Measurements from ENCODE around the gene AFAP1.
A peak's percentile ranks its signal among the peaks of the same experiment; 100 is the strongest.

The AFAP1 gene

DNA sequence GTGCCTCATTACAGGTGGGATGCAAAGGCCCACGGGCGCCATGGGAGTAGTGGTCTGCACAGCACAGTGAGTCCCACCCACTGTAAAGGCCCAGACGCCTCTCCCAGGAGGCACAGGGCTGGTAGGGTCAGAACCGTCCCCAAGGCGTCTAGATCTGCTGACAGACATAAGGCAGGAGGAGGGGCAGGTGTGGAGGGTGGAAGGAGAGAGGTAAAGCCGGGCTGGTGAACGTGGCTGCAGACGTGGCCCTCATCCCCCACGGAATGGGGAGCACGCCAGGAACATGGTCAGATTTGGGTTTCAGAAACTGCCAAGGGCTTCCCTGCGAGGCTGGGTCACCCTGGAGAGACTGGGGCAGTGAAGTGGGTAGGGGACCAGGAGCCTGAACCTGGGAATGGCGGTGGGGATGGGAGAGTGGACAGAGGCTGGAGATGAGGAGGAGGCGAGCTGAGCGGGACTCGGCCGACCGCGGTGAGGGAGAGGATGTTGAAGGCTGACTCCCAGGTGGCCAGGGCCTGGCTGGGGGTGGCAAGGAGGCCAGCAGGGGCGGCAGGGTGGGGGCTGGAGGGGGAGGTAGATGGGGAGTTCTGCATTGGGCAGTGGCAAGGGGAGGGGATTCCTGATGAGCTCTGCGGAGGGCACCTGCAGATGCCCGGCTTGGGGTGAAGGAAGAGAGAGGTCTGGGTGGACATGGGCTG lies 184.9 kb downstream of the AFAP1 start:
- Histone ChIP-seq H3K27me3 (ENCODE audit: control insufficient read depth, insufficient read depth, low read length) (no peaks in the 10 kb centered on the region), H3K4me1 (ENCODE audit: control insufficient read depth, insufficient read depth, low read length) (peaks cover 8% of the 10 kb centered on the region), H3K36me3 (ENCODE audit: control insufficient read depth, insufficient read depth, low read length) (no peaks in the 10 kb centered on the region), H3K9ac (ENCODE audit: low read length) (no peak overlapping the region), H3K4me3 (ENCODE audit: low read length) (no peak overlapping the region), H3K27ac (ENCODE audit: low read depth, low read length) (no peak overlapping the region)

DNA sequence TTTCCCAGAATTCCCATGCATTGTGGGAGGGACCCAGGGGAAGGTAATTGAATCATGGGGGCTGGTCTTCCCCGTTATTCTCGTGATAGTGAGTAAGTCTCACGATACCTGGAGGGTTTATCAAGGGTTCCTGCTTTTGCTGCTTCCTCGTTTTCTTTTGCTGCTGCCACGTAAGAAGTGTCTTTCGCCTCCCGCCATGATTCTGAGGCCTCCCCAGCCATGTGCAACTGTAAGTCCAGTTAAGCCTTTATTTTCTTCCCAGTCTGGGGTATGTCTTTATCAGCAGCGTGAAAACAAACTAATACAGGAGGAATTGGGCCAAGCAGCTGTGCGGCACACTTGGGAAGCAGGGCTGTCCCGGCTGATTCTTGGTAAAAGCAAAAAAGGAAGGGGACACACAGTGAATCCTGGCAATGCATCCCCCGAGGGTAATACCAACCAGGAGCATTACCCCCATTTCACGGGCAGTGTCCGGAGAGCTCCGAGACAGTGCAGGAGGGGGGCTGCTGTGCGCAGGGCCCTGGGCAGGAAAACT lies 185.7 kb downstream of the AFAP1 start:
- Histone ChIP-seq H3K36me3 (ENCODE audit: control insufficient read depth, insufficient read depth, low read length) (no peaks in the 10 kb centered on the region), H3K4me1 (ENCODE audit: control insufficient read depth, insufficient read depth, low read length) (peaks cover 8% of the 10 kb centered on the region), H3K4me3 (ENCODE audit: low read length) (no peak overlapping the region), H3K27me3 (ENCODE audit: control insufficient read depth, insufficient read depth, low read length) (no peaks in the 10 kb centered on the region), H3K27ac (ENCODE audit: low read depth, low read length) (no peak overlapping the region), H3K9ac (ENCODE audit: low read length) (no peak overlapping the region)

DNA sequence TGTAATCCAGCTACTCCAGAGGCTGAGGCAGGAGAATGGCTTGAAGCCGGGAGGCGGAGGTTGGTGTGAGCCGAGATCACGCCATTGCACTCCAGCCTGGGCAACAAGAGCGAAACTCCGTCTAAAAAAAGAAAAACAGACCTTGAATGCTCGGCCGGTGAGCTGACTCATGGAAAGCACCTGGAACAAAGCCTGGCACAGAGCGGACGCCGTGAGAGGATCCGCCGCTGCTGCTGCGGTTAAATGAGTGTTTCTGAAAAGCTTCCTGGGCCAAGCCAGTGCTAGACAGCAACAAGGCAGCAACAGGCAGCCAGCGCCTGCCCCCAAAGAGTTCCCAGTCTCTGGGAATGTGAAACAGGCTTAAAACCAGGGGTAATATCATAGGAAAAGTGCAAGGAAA lies 186.4 kb downstream of the AFAP1 start:
- H3K4me3 ChIP-seq (ENCODE audit: low read length) = no peak overlapping the region
- no peak overlapping the region for H3K27ac ChIP-seq (ENCODE audit: low read depth, low read length)
- peaks cover 8% of the 10 kb centered on the region for H3K4me1 ChIP-seq (ENCODE audit: control insufficient read depth, insufficient read depth, low read length)
- no peaks in the 10 kb centered on the region for H3K27me3 ChIP-seq (ENCODE audit: control insufficient read depth, insufficient read depth, low read length)
- no peaks in the 10 kb centered on the region for H3K36me3 ChIP-seq (ENCODE audit: control insufficient read depth, insufficient read depth, low read length)
- H3K9ac ChIP-seq (ENCODE audit: low read length) = no peak overlapping the region

DNA sequence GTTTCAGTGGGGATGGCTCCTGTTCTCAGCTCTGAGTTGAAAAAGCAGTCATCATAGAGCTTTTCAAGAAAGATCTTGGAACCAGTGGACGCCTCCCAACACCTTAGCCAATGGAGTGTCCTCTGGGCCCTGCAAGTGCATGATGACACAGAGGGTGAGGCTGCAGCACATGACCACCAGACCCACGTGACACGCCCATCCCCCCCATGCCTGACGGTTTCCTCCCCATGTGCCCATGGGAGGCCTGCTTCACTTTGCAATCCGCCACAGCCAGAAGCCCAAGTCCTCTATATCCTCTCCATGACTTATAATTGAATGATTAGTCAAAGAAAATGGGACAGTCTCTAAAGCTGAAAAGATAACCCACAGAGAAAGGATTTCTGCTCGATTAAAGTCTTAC lies 187.0 kb downstream of the AFAP1 start:
- H3K27ac ChIP-seq (ENCODE audit: low read depth, low read length) = no peak overlapping the region
- H3K9ac ChIP-seq (ENCODE audit: low read length) = no peak overlapping the region
- H3K36me3 ChIP-seq (ENCODE audit: control insufficient read depth, insufficient read depth, low read length) = no peaks in the 10 kb centered on the region
- H3K4me1 ChIP-seq (ENCODE audit: control insufficient read depth, insufficient read depth, low read length) = peaks cover 8% of the 10 kb centered on the region
- H3K4me3 ChIP-seq (ENCODE audit: low read length) = no peak overlapping the region
- H3K27me3 ChIP-seq (ENCODE audit: control insufficient read depth, insufficient read depth, low read length) = no peaks in the 10 kb centered on the region

DNA sequence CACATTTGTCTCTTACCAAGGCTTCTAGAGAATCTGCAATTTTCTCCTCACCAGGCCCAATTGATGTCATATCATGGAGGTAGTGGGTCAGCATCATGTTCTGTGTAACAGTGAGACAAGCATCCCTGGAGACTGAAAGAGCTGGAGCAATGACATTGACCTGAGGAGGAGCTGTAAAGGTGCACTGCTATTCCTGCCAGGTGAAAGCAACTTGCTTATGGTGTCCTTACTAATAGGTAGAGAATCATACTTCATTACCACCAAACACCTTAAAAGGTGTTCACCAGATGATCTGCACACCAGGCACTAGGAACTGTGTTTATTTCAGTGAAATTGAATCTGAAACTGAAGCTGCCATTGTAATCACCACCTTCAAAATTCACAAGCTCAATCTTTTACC lies 188.7 kb downstream of the AFAP1 start:
- H3K36me3 ChIP-seq (ENCODE audit: control insufficient read depth, insufficient read depth, low read length) = no peaks in the 10 kb centered on the region
- no peak overlapping the region for H3K9ac ChIP-seq (ENCODE audit: low read length)
- no peak overlapping the region for H3K27ac ChIP-seq (ENCODE audit: low read depth, low read length)
- H3K4me1 ChIP-seq (ENCODE audit: control insufficient read depth, insufficient read depth, low read length) = no peaks in the 10 kb centered on the region
- H3K4me3 ChIP-seq (ENCODE audit: low read length) = no peak overlapping the region
- no peaks in the 10 kb centered on the region for H3K27me3 ChIP-seq (ENCODE audit: control insufficient read depth, insufficient read depth, low read length)

DNA sequence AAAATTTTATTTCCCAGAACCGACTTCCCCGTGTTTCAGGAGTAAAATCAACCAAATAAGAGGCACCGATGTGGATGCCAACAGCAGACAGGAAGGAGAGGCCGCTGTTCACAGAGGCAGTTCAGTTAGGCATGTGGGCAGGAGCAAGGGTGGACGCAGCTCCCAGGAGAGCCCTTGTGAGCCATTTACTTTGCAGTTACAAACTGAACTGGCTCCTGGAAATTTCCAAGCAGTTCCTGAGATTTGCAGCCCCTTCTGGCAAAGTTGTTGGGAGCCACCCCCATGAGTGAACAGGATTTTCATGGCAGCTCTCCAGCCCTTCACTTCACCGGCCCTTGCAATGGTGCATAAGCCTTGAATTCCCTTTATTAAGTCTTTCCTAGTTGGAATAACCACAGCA lies 189.1 kb downstream of the AFAP1 start:
- no peak overlapping the region for H3K27ac ChIP-seq (ENCODE audit: low read depth, low read length)
- no peaks in the 10 kb centered on the region for H3K27me3 ChIP-seq (ENCODE audit: control insufficient read depth, insufficient read depth, low read length)
- H3K4me3 ChIP-seq (ENCODE audit: low read length) = no peak overlapping the region
- H3K36me3 ChIP-seq (ENCODE audit: control insufficient read depth, insufficient read depth, low read length) = no peaks in the 10 kb centered on the region
- no peak overlapping the region for H3K9ac ChIP-seq (ENCODE audit: low read length)
- no peaks in the 10 kb centered on the region for H3K4me1 ChIP-seq (ENCODE audit: control insufficient read depth, insufficient read depth, low read length)

DNA sequence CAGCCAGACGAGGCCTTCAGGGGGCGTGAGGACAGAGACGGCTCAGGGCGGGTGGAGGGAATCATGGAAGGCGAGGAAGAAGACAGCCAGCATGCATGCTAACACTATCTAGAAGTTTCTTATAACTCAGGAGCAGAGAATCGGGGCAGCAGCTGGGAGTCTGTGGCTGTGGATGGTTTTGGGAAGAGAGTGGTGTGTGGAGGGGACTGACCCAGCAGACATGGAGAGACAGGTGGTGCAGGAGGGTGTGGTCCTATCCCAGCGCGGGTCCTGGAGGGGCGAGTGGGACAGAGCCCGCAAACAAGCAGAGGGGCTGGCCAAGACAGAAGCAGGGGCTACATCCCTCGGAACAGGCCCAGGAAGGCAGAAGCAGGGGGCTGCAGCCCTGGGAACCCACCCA lies 192.1 kb downstream of the AFAP1 start:
- Histone ChIP-seq H3K27ac (ENCODE audit: low read depth, low read length) (no peak overlapping the region), H3K27me3 (ENCODE audit: control insufficient read depth, insufficient read depth, low read length) (no peaks in the 10 kb centered on the region), H3K4me3 (ENCODE audit: low read length) (no peak overlapping the region), H3K4me1 (ENCODE audit: control insufficient read depth, insufficient read depth, low read length) (peaks cover 15% of the 10 kb centered on the region), H3K9ac (ENCODE audit: low read length) (no peak overlapping the region), H3K36me3 (ENCODE audit: control insufficient read depth, insufficient read depth, low read length) (no peaks in the 10 kb centered on the region)

DNA sequence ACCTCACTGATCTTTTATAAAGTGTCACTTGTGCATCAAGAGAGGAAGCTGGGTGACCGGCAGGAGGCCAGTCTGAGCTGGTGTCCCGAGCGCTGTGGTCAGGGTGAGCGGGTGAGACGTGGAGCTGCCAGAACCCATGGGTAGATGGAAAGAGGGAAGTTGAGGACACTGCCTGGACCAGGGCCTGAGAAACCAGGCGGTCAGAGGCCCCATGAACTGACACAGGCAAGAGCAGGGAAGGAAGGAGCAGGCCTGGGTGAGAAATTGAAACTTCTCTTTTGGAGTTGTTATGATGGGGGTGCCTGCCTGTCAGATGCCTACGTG lies 192.6 kb downstream of the AFAP1 start:
- no peak overlapping the region for H3K27ac ChIP-seq (ENCODE audit: low read depth, low read length)
- H3K27me3 ChIP-seq (ENCODE audit: control insufficient read depth, insufficient read depth, low read length) = no peaks in the 10 kb centered on the region
- peaks cover 15% of the 10 kb centered on the region for H3K4me1 ChIP-seq (ENCODE audit: control insufficient read depth, insufficient read depth, low read length)
- no peak overlapping the region for H3K4me3 ChIP-seq (ENCODE audit: low read length)
- H3K36me3 ChIP-seq (ENCODE audit: control insufficient read depth, insufficient read depth, low read length) = no peaks in the 10 kb centered on the region
- no peak overlapping the region for H3K9ac ChIP-seq (ENCODE audit: low read length)

DNA sequence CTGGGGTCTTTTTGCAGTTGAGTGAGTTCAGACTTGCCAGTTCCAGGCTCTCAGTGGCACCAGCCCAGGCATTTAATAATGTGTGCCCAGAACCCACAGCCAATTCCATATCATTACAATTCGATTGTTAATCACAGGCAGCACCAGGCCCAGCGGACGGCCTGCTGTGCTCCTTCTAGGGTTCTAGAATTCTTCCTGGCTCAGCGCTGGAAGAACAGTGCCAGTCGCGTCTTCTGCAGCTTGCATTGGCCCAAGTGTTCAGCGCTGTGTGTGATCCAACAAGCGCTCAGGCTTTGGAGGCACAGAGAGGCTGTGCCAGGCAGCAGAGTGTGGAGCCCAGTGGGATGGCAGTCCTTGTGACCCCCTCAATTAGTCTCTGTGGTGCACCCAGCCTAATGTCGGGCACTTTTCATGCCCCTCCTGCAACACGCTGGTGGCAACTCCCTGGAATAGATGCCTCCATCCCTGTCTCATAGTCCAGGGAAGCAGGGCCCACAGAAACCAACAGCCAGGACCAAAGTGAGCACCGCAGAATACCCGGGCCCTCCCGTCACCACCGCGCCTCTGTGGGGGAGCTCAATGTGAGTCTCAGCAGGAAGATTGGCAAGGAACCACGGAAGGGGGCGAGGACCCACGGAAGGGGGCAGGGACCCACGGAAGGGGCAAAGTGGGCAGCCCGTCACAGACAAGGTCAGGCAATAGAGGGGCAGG lies 193.2 kb downstream of the AFAP1 start:
- Histone ChIP-seq H3K4me1 (ENCODE audit: control insufficient read depth, insufficient read depth, low read length) (peaks cover 15% of the 10 kb centered on the region), H3K27me3 (ENCODE audit: control insufficient read depth, insufficient read depth, low read length) (no peaks in the 10 kb centered on the region)

DNA sequence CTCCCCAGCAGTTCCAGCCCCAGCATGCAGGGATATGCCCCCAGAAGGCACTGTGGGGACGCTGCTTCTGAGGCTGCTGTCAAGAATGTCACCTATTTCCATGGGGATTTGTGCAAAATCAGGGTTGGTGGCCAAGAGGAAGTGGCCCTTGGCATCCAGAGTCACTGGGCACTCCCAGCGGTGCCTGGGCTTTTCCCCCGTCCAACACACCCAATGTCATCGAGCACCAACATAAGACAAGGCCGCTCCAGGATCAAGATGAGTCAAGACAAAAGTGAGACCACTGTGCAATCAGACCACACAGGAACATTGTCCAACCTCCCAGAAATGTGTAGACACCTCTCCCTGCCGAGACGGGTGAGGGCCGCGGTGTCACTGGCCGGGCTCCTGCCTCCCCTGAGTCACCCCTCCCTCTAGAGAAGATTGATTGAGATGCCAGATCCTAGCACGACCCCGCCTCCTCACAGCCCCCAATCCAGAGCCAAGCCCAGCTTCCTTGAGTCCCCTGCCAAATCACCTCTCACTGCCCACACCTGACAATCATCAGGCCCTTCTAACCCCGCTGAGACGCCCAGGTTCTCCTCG lies 194.3 kb downstream of the AFAP1 start:
- no peak overlapping the region for H3K27ac ChIP-seq (ENCODE audit: low read depth, low read length)
- peaks cover 15% of the 10 kb centered on the region for H3K4me1 ChIP-seq (ENCODE audit: control insufficient read depth, insufficient read depth, low read length)
- no peak overlapping the region for H3K4me3 ChIP-seq (ENCODE audit: low read length)
- no peak overlapping the region for H3K9ac ChIP-seq (ENCODE audit: low read length)
- H3K27me3 ChIP-seq (ENCODE audit: control insufficient read depth, insufficient read depth, low read length) = no peaks in the 10 kb centered on the region
- no peaks in the 10 kb centered on the region for H3K36me3 ChIP-seq (ENCODE audit: control insufficient read depth, insufficient read depth, low read length)

More for the DNA sequence above, 193.2 kb downstream of the AFAP1 start:
- Histone ChIP-seq H3K27ac (ENCODE audit: low read depth, low read length) (no peak overlapping the region), H3K9ac (ENCODE audit: low read length) (no peak overlapping the region), H3K36me3 (ENCODE audit: control insufficient read depth, insufficient read depth, low read length) (no peaks in the 10 kb centered on the region), H3K4me3 (ENCODE audit: low read length) (no peak overlapping the region)

DNA sequence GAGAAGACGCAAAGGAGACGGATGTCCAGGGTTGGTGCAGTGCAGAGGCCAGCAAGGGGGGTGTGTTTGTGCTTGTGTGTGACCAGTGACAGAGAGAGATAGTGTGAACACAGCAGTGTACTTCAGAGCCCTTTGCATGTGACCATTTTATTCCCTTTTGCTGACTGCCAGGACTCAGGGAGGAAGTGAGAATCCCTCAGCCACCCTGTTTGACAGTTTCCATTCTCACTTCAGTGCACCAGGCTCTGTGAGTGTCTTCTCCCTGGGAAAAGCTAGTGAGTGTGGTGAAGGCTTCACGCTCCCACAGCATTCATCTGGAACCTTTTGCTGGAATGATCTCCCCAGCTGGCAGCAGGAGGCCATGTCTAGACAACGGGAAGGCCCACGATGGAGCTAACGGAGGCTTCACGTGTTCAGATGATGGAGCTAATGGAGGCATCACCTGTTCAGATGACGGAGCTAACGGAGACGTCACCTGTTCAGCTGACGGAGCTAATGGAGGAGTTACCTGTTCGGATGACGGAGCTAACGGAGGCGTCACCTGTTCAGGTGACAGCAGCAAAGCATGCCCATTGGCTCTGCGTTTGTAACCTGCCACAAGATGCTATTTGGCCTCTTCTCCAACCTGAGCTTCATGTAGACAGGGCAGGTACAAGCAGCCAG lies 195.4 kb downstream of the AFAP1 start:
- Histone ChIP-seq H3K4me1 (ENCODE audit: control insufficient read depth, insufficient read depth, low read length) (peaks cover 15% of the 10 kb centered on the region), H3K27ac (ENCODE audit: low read depth, low read length) (peak overlapping the region; percentile 51), H3K4me3 (ENCODE audit: low read length) (no peak overlapping the region), H3K9ac (ENCODE audit: low read length) (no peak overlapping the region), H3K27me3 (ENCODE audit: control insufficient read depth, insufficient read depth, low read length) (no peaks in the 10 kb centered on the region), H3K36me3 (ENCODE audit: control insufficient read depth, insufficient read depth, low read length) (no peaks in the 10 kb centered on the region)

DNA sequence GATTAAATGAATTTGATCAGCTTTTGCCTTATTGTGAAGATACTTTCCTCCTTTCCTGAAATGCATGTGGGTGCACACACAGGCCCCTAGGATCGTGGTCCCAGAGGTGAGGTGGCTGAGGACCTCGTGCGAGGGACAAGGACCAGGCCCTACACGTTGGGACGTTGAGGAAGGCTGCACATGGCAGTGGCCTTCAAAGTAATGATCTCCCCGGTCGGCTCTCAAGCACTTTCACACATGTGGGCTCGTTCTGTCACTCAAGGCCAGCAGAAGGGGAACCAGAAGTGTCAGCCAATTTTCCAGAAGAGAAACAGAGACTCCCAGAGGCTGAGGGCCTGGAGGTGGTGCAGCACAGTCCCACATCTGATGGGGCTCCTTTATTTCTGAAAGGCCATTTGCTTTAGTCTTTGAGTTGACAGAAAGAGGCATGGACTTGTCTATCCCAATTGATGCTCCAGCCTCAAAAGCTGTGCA lies 196.8 kb downstream of the AFAP1 start:
- no peak overlapping the region for H3K9ac ChIP-seq (ENCODE audit: low read length)
- H3K27me3 ChIP-seq (ENCODE audit: control insufficient read depth, insufficient read depth, low read length) = no peaks in the 10 kb centered on the region
- peaks cover 15% of the 10 kb centered on the region for H3K4me1 ChIP-seq (ENCODE audit: control insufficient read depth, insufficient read depth, low read length)
- no peak overlapping the region for H3K4me3 ChIP-seq (ENCODE audit: low read length)
- no peaks in the 10 kb centered on the region for H3K36me3 ChIP-seq (ENCODE audit: control insufficient read depth, insufficient read depth, low read length)
- H3K27ac ChIP-seq (ENCODE audit: low read depth, low read length) = no peak overlapping the region
